Neural cell (in vitro differentiated cells): ENCODE results near the gene KRABD2.

Experiments used
- EP300 ChIP-seq: fragments of 450-650 bp; conservative IDR thresholded peaks from 2 replicates; pipeline ENCODE4 v1.6.1; 2014; ENCODE audit warnings: antibody characterized with exemption, mild to moderate bottlenecking, moderate library complexity; ENCODE audit not compliant: poor library complexity, severe bottlenecking
- EZH2 ChIP-seq: fragments of 200-600, 300-800 bp; shearing (Covaris generic), sonication (generic); IDR thresholded peaks from 2 replicates; pipeline ENCODE4 v1.6.1; 2014; ENCODE audit warnings: antibody characterized with exemption, low read length, borderline replicate concordance, mild to moderate bottlenecking; ENCODE audit not compliant: insufficient read depth, poor library complexity, severe bottlenecking
- MXI1 ChIP-seq: fragments of 450-650 bp; conservative IDR thresholded peaks from 2 replicates; pipeline ENCODE4 v1.6.1; 2014; ENCODE audit warnings: antibody characterized with exemption, mild to moderate bottlenecking; ENCODE audit not compliant: poor library complexity, severe bottlenecking
- POLR2AphosphoS5 ChIP-seq: IDR thresholded peaks from 2 replicates; pipeline ENCODE4 v1.6.1; 2012
- REST ChIP-seq: IDR thresholded peaks from 2 replicates; pipeline ENCODE4 v1.6.1; 2012; ENCODE audit warnings: borderline replicate concordance
- TAF1 ChIP-seq: IDR thresholded peaks from 2 replicates; pipeline ENCODE4 v1.6.1; 2012; ENCODE audit warnings: low read depth
- TF ChIP-seq, protein P1 (sequence below): fragments of 450-650 bp; IDR thresholded peaks from 2 replicates; pipeline ENCODE4 v1.5.1; 2014; ENCODE audit warnings: antibody characterized with exemption, mild to moderate bottlenecking, moderate library complexity; ENCODE audit not compliant: poor library complexity, severe bottlenecking

DNA sequence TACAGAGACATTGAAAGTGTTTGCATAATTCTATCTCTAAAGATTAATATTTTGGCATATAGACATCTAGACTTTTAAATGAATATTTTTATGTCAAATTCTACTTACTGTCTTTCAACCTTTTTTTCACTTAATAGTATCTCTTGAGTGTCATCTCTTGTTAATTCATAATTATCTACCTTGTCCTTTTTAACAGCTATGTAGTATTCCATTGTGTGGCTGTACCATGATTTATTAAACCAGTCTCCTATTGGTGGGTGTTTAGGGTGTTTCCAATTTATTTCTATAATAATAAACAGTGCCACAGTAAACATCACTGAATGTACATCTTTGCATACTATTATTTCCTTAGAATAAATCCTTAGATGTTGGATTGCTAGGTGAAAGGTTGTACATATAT, 37.4 kb upstream of the KRABD2 start:
- TF ChIP-seq EP300, result no peak
- no peak for TF ChIP-seq POLR2AphosphoS5
- no peak for TF ChIP-seq REST
- TF ChIP-seq, protein P1, sequence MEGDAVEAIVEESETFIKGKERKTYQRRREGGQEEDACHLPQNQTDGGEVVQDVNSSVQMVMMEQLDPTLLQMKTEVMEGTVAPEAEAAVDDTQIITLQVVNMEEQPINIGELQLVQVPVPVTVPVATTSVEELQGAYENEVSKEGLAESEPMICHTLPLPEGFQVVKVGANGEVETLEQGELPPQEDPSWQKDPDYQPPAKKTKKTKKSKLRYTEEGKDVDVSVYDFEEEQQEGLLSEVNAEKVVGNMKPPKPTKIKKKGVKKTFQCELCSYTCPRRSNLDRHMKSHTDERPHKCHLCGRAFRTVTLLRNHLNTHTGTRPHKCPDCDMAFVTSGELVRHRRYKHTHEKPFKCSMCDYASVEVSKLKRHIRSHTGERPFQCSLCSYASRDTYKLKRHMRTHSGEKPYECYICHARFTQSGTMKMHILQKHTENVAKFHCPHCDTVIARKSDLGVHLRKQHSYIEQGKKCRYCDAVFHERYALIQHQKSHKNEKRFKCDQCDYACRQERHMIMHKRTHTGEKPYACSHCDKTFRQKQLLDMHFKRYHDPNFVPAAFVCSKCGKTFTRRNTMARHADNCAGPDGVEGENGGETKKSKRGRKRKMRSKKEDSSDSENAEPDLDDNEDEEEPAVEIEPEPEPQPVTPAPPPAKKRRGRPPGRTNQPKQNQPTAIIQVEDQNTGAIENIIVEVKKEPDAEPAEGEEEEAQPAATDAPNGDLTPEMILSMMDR, result no peak
- TF ChIP-seq TAF1, result no peak
- no peak for TF ChIP-seq EZH2
- no peak for TF ChIP-seq MXI1
